Spleen (tissue), 11 donors: ENCODE results near the gene PRIMPOL. TPM values are rescaled to one million over a fixed set of nuclear protein-coding genes. Genes with fewer than 3 reads are reported as not detected.
A peak's percentile ranks its signal among the peaks of the same experiment; 100 is the strongest.

Source experiments
- DNase-seq: peaks from one replicate; pipeline ENCODE4 v3.0.0-alpha.2; 2020
- H3K27ac ChIP-seq, 8 donors: fragments of 200-600 bp; sonication (generic) in 7 of 8; 1 replicate in 4 of 8; 2 replicates in 4 of 8; pipeline versions ENCODE4 v1.5.0 to v1.8.0; 2016 to 2021; ENCODE audit warnings: inconsistent platforms in 4 of 8, mild to moderate bottlenecking in 4 of 8, moderate library complexity in 1 of 8
- H3K27me3 ChIP-seq, 7 donors: fragments of 200-600 bp; sonication (generic) in 6 of 7; replicated peaks in 1 of 7; 1 replicate in 4 of 7; 2 replicates in 3 of 7; pipeline versions ENCODE4 v1.5.0 to v1.8.0; 2016 to 2021; ENCODE audit warnings: inconsistent platforms in 3 of 7, mild to moderate bottlenecking in 1 of 7
- H3K36me3 ChIP-seq, 6 donors: fragments of 200-600 bp; sonication (generic) in 5 of 6; 1 replicate in 4 of 6; 2 replicates in 2 of 6; pipeline versions ENCODE4 v1.5.0 to v1.8.0; 2016 to 2021; ENCODE audit warnings: inconsistent platforms in 2 of 6
- H3K4me1 ChIP-seq, 6 donors: fragments of 200-600 bp; sonication (generic) in 5 of 6; 1 replicate in 3 of 6; 2 replicates in 3 of 6; pipeline versions ENCODE4 v1.5.0 to v1.8.0; 2016 to 2021; ENCODE audit warnings: inconsistent platforms in 3 of 6
- H3K4me3 ChIP-seq, 8 donors: fragments of 200-600 bp; sonication (generic) in 7 of 8; 1 replicate in 4 of 8; 2 replicates in 4 of 8; pipeline versions ENCODE4 v1.5.0 to v1.8.0; 2016 to 2021; ENCODE audit warnings: inconsistent platforms in 4 of 8, mild to moderate bottlenecking in 4 of 8, moderate library complexity in 2 of 8
- H3K9me3 ChIP-seq, 8 donors: fragments of 200-600 bp; sonication (generic) in 7 of 8; 1 replicate in 4 of 8; 2 replicates in 4 of 8; pipeline versions ENCODE4 v1.5.0 to v1.8.0; 2016 to 2021; ENCODE audit warnings: inconsistent platforms in 4 of 8
- POLR2A ChIP-seq, 3 donors: fragments of 450-650 bp; IDR thresholded peaks; one replicate each; pipeline ENCODE4 v1.5.1; 2017; ENCODE audit warnings: antibody characterized with exemption in 3 of 3, mild to moderate bottlenecking in 1 of 3
- POLR2AphosphoS5 ChIP-seq, 3 donors: sonication (generic); formaldehyde crosslinking; IDR thresholded peaks; one replicate each; pipeline ENCODE4 v1.5.1; 2017; ENCODE audit warnings: antibody characterized with exemption in 3 of 3
- WGBS, 5 donors: extraction: QIAGEN DNeasy Blood & Tissue Kit in 3 of 5; methylation state at CpG; one replicate each; pipeline versions ENCODE4 v1.1.5 to v1.1.7; 2013 to 2018; 5-methylcytosine and 5-hydroxymethylcytosine counted together
- intact Hi-C: fragments of 100-400 bp; cut with DNase I; formaldehyde crosslinking; loops from one replicate; pipeline ENCODE4 v1.15.0; 2023; ENCODE audit warnings: low total_unique reads
- polyA plus RNA-seq, 3 donors: library from polyadenylated mRNA; stranded (reverse); fragments of 200-250 nt; gene quantifications; one replicate each; pipeline ENCODE4 v1.2.1, GENCODE V29; 2013
- total RNA-seq, 7 donors: library from RNA; depleted of rRNA in 3 of 7; stranded (reverse); fragments of >200 nt in 3 of 7; fragmentation: NEBNext Ultra II Directional in 4 of 7; extraction: Animal tissue kit (Norgen Biotek cat#: 25700) in 4 of 7; gene quantifications; one replicate each; pipeline versions ENCODE4 v1.1.0 to v1.2.1, GENCODE V29; 2016 to 2021
- TF ChIP-seq, protein P1 (sequence below), 11 experiments: fragments of 200-600 bp in 7 of 11; fragments of 450-650 bp in 4 of 11; sonication (generic) in 4 of 11; IDR thresholded peaks in 8 of 11; conservative IDR thresholded peaks in 3 of 11; 1 replicate in 7 of 11; 2 replicates in 4 of 11; pipeline versions ENCODE4 v1.4.0 to v1.8.0; 2016 to 2021; ENCODE audit warnings: antibody characterized with exemption in 11 of 11, inconsistent platforms in 4 of 11, mild to moderate bottlenecking in 1 of 11
- donor health status: healthy with polysubstance abuse.
- donor health status: DM: no; HTN: no; CAD: no; lungs with moderate emphysema.
- donor health status: DM: no; HTN: no; CAD: no.
- donor health status: Bipolar disorder and iron deficiency.
- donor health status: healthy.
- donor health status: DM: no; HTN: no; CAD: no.
- donor health status: DM: yes; HTN: yes; CAD: no.

The PRIMPOL gene
- total and polyA plus RNA-seq, 10 donors = 17.0 to 46.7 (median 25.8) TPM

DNA sequence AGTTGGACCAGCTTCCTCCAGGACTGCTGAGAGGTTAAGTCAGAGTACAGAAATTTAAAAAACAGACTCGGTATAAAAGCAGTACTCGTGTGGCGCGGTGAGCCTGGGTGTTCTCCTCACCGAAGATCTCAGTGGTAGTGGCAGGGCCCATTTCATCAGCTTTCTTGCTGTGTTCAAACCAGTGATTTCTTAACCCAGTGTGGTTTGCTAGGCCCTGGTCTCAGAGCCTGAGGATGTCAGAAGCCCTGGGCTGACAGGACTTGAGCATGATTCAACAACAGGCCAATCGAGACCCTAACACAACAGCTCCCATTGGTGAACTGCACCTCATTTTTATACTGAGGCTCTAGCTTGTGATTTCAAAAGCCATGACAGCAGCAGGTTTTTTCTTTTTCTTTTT lies 23.2 kb downstream of the PRIMPOL start:
- WGBS, 5 donors = 71 to 93% (median 83%) methylated on average over 6 of the region's 6 CpGs
- no peak overlapping the region for H3K4me3 ChIP-seq
- peak overlapping the region in 1 of 8 donors; percentile 21 for H3K27ac ChIP-seq
- no peaks in the 10 kb centered on the region for H3K9me3 ChIP-seq
- H3K36me3 ChIP-seq = peaks cover 0 to 71% (median 20%) of the 10 kb centered on the region in 6 donors
- H3K4me1 ChIP-seq = peaks cover 4 to 24% (median 16%) of the 10 kb centered on the region in 6 donors
- DNase-seq = no peak
- TF ChIP-seq POLR2AphosphoS5 (IDR thresholded peaks at IDR 0.05) (no peak), POLR2A (IDR thresholded peaks at IDR 0.05) (no peak)
- TF ChIP-seq, protein P1, sequence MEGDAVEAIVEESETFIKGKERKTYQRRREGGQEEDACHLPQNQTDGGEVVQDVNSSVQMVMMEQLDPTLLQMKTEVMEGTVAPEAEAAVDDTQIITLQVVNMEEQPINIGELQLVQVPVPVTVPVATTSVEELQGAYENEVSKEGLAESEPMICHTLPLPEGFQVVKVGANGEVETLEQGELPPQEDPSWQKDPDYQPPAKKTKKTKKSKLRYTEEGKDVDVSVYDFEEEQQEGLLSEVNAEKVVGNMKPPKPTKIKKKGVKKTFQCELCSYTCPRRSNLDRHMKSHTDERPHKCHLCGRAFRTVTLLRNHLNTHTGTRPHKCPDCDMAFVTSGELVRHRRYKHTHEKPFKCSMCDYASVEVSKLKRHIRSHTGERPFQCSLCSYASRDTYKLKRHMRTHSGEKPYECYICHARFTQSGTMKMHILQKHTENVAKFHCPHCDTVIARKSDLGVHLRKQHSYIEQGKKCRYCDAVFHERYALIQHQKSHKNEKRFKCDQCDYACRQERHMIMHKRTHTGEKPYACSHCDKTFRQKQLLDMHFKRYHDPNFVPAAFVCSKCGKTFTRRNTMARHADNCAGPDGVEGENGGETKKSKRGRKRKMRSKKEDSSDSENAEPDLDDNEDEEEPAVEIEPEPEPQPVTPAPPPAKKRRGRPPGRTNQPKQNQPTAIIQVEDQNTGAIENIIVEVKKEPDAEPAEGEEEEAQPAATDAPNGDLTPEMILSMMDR (IDR thresholded peaks at IDR 0.05 in 8 of 11, conservative IDR thresholded peaks at IDR 0.05 in 3 of 11) = no peak
- intact Hi-C loops = no loop called here
- H3K27me3 ChIP-seq = no peaks in the 10 kb centered on the region

DNA sequence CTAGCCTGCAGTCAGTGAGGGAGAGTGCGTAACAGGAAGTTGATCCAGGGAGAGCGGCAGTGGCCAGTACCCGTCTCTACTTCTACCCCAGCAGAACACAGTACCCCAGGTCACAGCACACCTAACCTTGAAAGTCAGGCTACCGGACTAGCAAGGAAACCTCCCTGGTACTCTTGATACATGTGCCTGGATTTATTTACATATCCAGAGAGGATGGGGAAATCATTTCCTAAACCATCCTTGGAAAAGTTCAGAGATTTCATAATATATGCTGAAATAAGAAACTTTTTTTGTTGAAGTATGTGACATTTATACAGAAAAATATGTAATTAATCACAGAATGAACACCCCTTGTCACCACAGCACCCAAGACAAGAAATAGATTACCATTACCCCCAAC lies 24.5 kb downstream of the PRIMPOL start:
- Histone ChIP-seq H3K4me1 (peaks cover under 1 to 11% (median 5%) of the 10 kb centered on the region in 6 donors), H3K9me3 (no peaks in the 10 kb centered on the region), H3K36me3 (peaks cover 0 to 60% (median 19%) of the 10 kb centered on the region in 6 donors), H3K4me3 (no peak overlapping the region), H3K27ac (no peak overlapping the region), H3K27me3 (no peaks in the 10 kb centered on the region)
- WGBS, 5 donors = 61 to 97% (median 84%) methylated on average over 4 of the region's 4 CpGs
- intact Hi-C loops = no loop called here
- TF ChIP-seq POLR2A (IDR thresholded peaks at IDR 0.05) (no peak), POLR2AphosphoS5 (IDR thresholded peaks at IDR 0.05) (no peak)
- TF ChIP-seq, protein P1 (IDR thresholded peaks at IDR 0.05 in 8 of 11, conservative IDR thresholded peaks at IDR 0.05 in 3 of 11) = no peak
- DNase-seq = no peak

DNA sequence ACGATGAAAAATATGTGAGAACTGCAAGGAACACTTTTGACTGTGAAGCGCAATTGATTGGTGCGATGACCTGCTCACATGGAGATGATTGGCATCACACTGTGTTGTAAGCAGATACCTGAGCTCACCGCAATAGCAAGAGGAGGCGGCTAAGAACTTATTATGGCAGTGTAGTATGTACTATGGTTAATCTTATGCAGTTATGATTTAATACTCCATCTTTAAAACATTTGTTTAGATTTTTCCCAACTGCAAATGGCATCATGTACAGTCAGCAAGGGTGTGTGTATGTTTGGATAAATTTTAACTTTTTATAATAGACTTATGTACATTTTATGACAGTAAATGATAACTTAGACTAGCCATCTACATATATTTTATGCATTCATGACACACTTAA lies 25.5 kb downstream of the PRIMPOL start:
- no peak overlapping the region for H3K4me3 ChIP-seq
- no peak overlapping the region for H3K27ac ChIP-seq
- intact Hi-C loops = no loop called here
- peaks cover 0 to under 1% (median 0%) of the 10 kb centered on the region in 6 donors for H3K4me1 ChIP-seq
- no peaks in the 10 kb centered on the region for H3K27me3 ChIP-seq
- H3K36me3 ChIP-seq = peaks cover 0 to 51% (median 19%) of the 10 kb centered on the region in 6 donors
- 95 to 97% (median 96%) methylated on average over 5 of the region's 5 CpGs for WGBS, 5 donors
- no peak for TF ChIP-seq POLR2AphosphoS5 (IDR thresholded peaks at IDR 0.05)
- TF ChIP-seq POLR2A (IDR thresholded peaks at IDR 0.05) = no peak
- TF ChIP-seq, protein P1 (IDR thresholded peaks at IDR 0.05 in 8 of 11, conservative IDR thresholded peaks at IDR 0.05 in 3 of 11) = no peak
- H3K9me3 ChIP-seq = no peaks in the 10 kb centered on the region
- no peak for DNase-seq

- intact Hi-C loops = no loop called here
- peaks cover 0 to 45% (median 17%) of the 10 kb centered on the region in 6 donors for H3K36me3 ChIP-seq
- H3K27me3 ChIP-seq = no peaks in the 10 kb centered on the region
- WGBS, 5 donors = 74 to 89% (median 86%) methylated on average over 3 of the region's 3 CpGs
- no peaks in the 10 kb centered on the region for H3K9me3 ChIP-seq
- peaks cover 0 to 7% (median 0%) of the 10 kb centered on the region in 6 donors for H3K4me1 ChIP-seq
- H3K4me3 ChIP-seq = no peak overlapping the region
- no peak overlapping the region for H3K27ac ChIP-seq
- no peak for TF ChIP-seq POLR2A (IDR thresholded peaks at IDR 0.05)
- TF ChIP-seq, protein P1 (IDR thresholded peaks at IDR 0.05 in 8 of 11, conservative IDR thresholded peaks at IDR 0.05 in 3 of 11) = no peak
- no peak for TF ChIP-seq POLR2AphosphoS5 (IDR thresholded peaks at IDR 0.05)
- DNase-seq = no peak
Measured at GRCh38 chr4:184675821-184676492, 26.4 kb downstream of the PRIMPOL start.
